Psoas muscle (tissue), 8 donors: ENCODE results near the gene RET. TPM values are rescaled to one million over a fixed set of nuclear protein-coding genes. Genes with fewer than 3 reads are reported as not detected.

Experiments used
- ATAC-seq, 4 donors: fragments of 200-7000 bp; cut with Tn5 transposase; one replicate each; pipeline ENCODE4 v1.9.1; 2020; ENCODE audit warnings: moderate library complexity in 3 of 4, mild to moderate bottlenecking in 2 of 4
- DNase-seq, 2 donors: peaks; one replicate each; pipeline ENCODE4 v3.0.0-alpha.2; 2020
- H3K27ac ChIP-seq: fragments of 200-600 bp; one replicate; pipeline ENCODE4 v1.8.0; 2022
- H3K27me3 ChIP-seq, 3 donors: fragments of 200-600 bp in 1 of 3; one replicate each; pipeline versions ENCODE4 v1.6.1 to v1.8.0; 2013 to 2022; ENCODE audit warnings: low read length in 2 of 3, mild to moderate bottlenecking in 2 of 3, moderate library complexity in 1 of 3; ENCODE audit not compliant: insufficient read depth in 3 of 3
- H3K36me3 ChIP-seq, 2 donors: fragments of 200-600 bp in 1 of 2; one replicate each; pipeline versions ENCODE4 v1.6.1 to v1.8.0; 2013 to 2022; ENCODE audit warnings: low read depth in 1 of 2, mild to moderate bottlenecking in 1 of 2, moderate library complexity in 1 of 2; ENCODE audit not compliant: insufficient read depth in 1 of 2
- H3K4me1 ChIP-seq: fragments of 200-600 bp; one replicate; pipeline ENCODE4 v1.8.0; 2022
- H3K4me3 ChIP-seq: fragments of 200-600 bp; one replicate; pipeline ENCODE4 v1.8.0; 2022; ENCODE audit warnings: mild to moderate bottlenecking
- H3K9me3 ChIP-seq: fragments of 200-600 bp; one replicate; pipeline ENCODE4 v1.8.0; 2022
- WGBS, 3 donors: extraction: QIAGEN DNeasy Blood & Tissue Kit; methylation state at CpG; one replicate each; pipeline versions ENCODE4 v1.1.6 to v1.1.7; 2013; 5-methylcytosine and 5-hydroxymethylcytosine counted together
- intact Hi-C, 2 donors: fragments of 100-400 bp; cut with DNase I; formaldehyde crosslinking; loops; one replicate each; pipeline versions ENCODE4 v1.11.0 to v1.14.2; 2022
- polyA plus RNA-seq, 3 donors: library from polyadenylated mRNA; stranded (reverse); fragments of 200-250 nt; gene quantifications; one replicate each; pipeline ENCODE4 v1.2.3, GENCODE V29; 2013
- total RNA-seq, 4 donors: library from RNA; stranded (reverse); fragmentation: NEBNext Ultra II Directional in 2 of 4; extraction: Animal tissue kit (Norgen Biotek cat#: 25700) in 2 of 4; gene quantifications; one replicate each; pipeline versions ENCODE4 v1.2.1 to v1.2.4, GENCODE V29; 2021 to 2023
- TF ChIP-seq, protein P1 (sequence below): fragments of 200-600 bp; IDR thresholded peaks from one replicate; pipeline ENCODE4 v1.8.0; 2022; ENCODE audit warnings: antibody characterized with exemption
- donor health status: healthy with polysubstance abuse.
- donor health status: DM: no; HTN: no; CAD: no; lungs with moderate emphysema.
- donor health status: Bipolar disorder and iron deficiency.
- donor health status: healthy.
- donor health status: DM: yes; HTN: yes; CAD: no.
- donor health status: DM: no; HTN: no; CAD: no.
- donor health status: DM: no; HTN: no; CAD: no.
- donor health status: DM: yes; HTN: yes; CAD: no.

The RET gene
- total and polyA plus RNA-seq, 7 donors = 0.35 to 2.6 (median 0.60) TPM

DNA sequence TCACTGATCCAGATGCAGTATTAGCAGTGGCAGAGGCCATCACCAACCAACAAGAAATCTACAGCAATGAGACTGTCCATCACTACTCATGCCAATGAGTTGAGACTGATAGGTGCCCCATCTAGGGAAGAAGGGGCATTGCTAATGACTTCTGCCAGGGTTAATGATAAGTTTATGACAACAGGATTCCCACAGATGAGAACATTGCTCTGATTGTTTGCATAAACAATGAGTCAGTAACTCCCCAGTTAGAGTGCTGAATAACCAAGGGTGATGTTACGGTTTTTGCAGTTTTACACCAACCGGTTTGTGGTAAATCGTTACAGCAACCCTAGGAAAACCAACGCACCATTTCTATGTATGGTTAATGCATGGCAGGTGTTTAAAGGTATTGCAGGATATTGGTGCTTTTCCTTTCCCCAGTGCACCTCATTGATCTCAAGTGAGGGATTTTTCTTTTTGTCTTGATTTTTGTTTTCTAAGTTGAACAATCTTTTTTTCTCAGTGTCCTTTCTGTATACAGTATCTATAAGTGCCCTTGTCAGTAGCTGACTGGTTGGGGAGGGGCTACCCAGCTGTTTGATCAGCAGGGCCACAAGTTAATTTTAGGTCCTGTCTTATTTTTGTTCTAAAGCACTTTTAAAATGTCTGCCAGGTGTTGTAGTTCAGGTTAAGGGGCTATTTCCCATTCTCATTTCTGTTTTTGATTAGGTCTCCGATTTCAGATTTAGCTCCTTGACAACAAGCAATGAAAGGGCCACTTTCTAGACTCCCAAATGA, 57.4 kb downstream of the RET start:
- Histone ChIP-seq H3K36me3 (no peaks in the 10 kb centered on the region), H3K27ac (no peak overlapping the region), H3K4me3 (no peak overlapping the region), H3K4me1 (peaks cover 12% of the 10 kb centered on the region), H3K9me3 (no peaks in the 10 kb centered on the region), H3K27me3 (no peaks in the 10 kb centered on the region)
- intact Hi-C loops = no loop called here
- TF ChIP-seq, protein P1, sequence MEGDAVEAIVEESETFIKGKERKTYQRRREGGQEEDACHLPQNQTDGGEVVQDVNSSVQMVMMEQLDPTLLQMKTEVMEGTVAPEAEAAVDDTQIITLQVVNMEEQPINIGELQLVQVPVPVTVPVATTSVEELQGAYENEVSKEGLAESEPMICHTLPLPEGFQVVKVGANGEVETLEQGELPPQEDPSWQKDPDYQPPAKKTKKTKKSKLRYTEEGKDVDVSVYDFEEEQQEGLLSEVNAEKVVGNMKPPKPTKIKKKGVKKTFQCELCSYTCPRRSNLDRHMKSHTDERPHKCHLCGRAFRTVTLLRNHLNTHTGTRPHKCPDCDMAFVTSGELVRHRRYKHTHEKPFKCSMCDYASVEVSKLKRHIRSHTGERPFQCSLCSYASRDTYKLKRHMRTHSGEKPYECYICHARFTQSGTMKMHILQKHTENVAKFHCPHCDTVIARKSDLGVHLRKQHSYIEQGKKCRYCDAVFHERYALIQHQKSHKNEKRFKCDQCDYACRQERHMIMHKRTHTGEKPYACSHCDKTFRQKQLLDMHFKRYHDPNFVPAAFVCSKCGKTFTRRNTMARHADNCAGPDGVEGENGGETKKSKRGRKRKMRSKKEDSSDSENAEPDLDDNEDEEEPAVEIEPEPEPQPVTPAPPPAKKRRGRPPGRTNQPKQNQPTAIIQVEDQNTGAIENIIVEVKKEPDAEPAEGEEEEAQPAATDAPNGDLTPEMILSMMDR = no peak
- DNase-seq (no peak), ATAC-seq (no peak)
- WGBS, 3 donors = 89 to 93% (median 92%) methylated on average over 5 of the region's 5 CpGs

DNA sequence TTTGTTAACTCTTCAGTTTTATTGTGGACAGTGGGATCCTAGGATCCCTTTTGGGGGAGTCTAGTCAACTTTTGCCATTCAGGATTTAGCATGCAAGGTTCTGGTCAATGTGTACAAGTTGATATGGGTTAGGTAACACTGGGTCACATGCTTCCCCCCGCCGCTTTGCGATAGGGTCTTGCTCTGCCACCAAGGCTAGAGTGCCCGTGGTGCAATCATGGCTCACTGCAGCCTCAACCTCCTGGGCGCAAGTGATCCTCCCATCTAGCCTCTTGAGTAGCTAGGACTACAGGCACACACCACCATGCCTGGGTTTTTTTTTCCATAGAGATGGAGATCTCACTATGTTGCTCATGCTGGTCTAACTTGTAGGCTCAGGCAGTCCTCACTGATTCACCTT, 58.2 kb downstream of the RET start:
- H3K27me3 ChIP-seq = no peaks in the 10 kb centered on the region
- intact Hi-C loops = no loop called here
- H3K27ac ChIP-seq = no peak overlapping the region
- no peak for ATAC-seq
- no peak overlapping the region for H3K4me3 ChIP-seq
- no peaks in the 10 kb centered on the region for H3K9me3 ChIP-seq
- no peak for DNase-seq
- 84 to 96% (median 95%) methylated on average over 5 of the region's 5 CpGs for whole genome bisulfite sequencing, 3 donors
- H3K4me1 ChIP-seq = peaks cover 15% of the 10 kb centered on the region
- TF ChIP-seq, protein P1 = no peak
- H3K36me3 ChIP-seq = no peaks in the 10 kb centered on the region

DNA sequence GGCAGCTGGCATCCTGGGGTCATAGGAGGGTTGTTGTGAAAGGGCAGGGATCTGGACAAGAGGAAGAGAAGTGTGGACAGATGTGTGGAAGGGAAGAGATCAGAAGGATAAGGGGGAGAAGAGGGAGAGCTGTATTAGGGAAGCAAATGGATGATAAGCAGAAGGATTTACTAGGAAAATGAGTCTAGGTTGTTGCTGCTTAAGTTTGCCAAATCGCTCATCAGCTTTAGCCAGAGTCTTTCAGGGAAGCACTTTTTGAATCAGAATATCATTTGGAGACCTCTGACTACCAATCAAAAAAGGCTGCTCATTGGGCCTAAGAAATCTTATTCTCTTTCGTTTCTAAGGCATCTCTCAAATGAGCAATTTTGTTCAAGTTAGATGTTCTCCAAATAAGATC, 58.8 kb downstream of the RET start:
- H3K4me3 ChIP-seq = no peak overlapping the region
- no peak for ATAC-seq
- H3K27me3 ChIP-seq = no peaks in the 10 kb centered on the region
- H3K27ac ChIP-seq = no peak overlapping the region
- TF ChIP-seq, protein P1 = no peak
- DNase-seq = no peak
- intact Hi-C loops = no loop called here
- no peaks in the 10 kb centered on the region for H3K9me3 ChIP-seq
- no peaks in the 10 kb centered on the region for H3K36me3 ChIP-seq
- H3K4me1 ChIP-seq = peaks cover 15% of the 10 kb centered on the region
- 87 to 90% (median 90%) methylated on average over 2 of the region's 2 CpGs for WGBS, 3 donors

DNA sequence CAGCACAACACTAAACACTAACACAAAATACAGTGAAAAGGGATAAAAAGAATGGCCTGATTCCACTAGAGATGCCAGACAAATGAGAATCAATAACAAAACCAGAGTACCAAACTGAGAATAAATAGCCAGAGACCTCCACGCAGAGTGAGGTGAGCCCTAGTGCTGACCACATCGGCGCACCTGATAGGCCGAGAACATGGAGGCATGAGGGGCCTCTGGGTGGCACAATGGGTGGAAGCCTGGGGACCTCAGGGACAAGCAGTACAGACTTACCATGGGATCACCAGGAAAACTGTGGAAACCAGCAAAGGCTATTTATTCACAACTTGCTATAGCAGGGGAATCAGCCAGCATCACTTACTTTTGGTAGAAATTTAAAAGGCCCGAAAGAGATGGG, 59.6 kb downstream of the RET start:
- Histone ChIP-seq H3K36me3 (no peaks in the 10 kb centered on the region), H3K27me3 (no peaks in the 10 kb centered on the region), H3K9me3 (no peaks in the 10 kb centered on the region), H3K4me3 (no peak overlapping the region), H3K4me1 (peaks cover 15% of the 10 kb centered on the region), H3K27ac (no peak overlapping the region)
- TF ChIP-seq, protein P1 = no peak
- WGBS, 3 donors = 97 to 98% (median 97%) methylated on average over 5 of the region's 5 CpGs
- ATAC-seq (no peak), DNase-seq (no peak)
- intact Hi-C loops = no loop called here
